Endothelial cell of umbilical vein (primary cell): Measurements from ENCODE around the gene TAS1R3. TPM values are rescaled to one million over a fixed set of nuclear protein-coding genes. Genes with fewer than 3 reads are reported as not detected.

Source experiments
- BruUV-seq: library from RNA; stranded (reverse); fragments of 400-500 nt; replicated peaks from 2 replicates; lab custom pipeline; 2021; lab: Mats Ljungman, UMichigan
- CTCF ChIA-PET: fragments of 300-600, 350-600 bp; sonication (Branson Sonifier 250); formaldehyde crosslinking; loops from one replicate; lab custom pipeline; 2021; ENCODE audit warnings: antibody characterized with exemption, inconsistent platforms; lab: Charles Lee
- POLR2A ChIA-PET: fragments of 300-600, 350-600 bp; sonication (Branson Sonifier 250); formaldehyde crosslinking; loops from one replicate; lab custom pipeline; 2021; ENCODE audit warnings: antibody characterized with exemption, inconsistent platforms; lab: Charles Lee
- DNase-seq: peaks from one replicate; pipeline ENCODE4 v3.0.0-alpha.2; 2011; ENCODE audit warnings: low read depth, low spot score
- FAIRE-seq: peaks from 2 replicates; lab custom pipeline; 2011; peaks lifted over from hg19 to GRCh38; lab: Jason Lieb, UNC
- H2AFZ ChIP-seq: 2 replicates; pipeline ENCODE4 v1.6.0; 2012; ENCODE audit warnings: low read depth, low read length, control low read depth, inconsistent platforms
- H3K27ac ChIP-seq: 2 replicates; pipeline ENCODE4 v1.5.1; 2011; ENCODE audit warnings: low read depth, mild to moderate bottlenecking, control low read depth, low read length, moderate library complexity; ENCODE audit not compliant: insufficient read depth
- H3K27me3 ChIP-seq, 2 experiments: 2 replicates each; pipeline versions ENCODE4 v1.6.0 to v1.6.1; 2011; ENCODE audit warnings: low read length in 2 of 2, mixed read lengths in 1 of 2; ENCODE audit not compliant: control insufficient read depth in 2 of 2, insufficient read depth in 2 of 2
- H3K36me3 ChIP-seq, 2 experiments: 2 replicates in 1 of 2; 3 replicates in 1 of 2; pipeline ENCODE4 v1.5.1; 2011; ENCODE audit warnings: low read length in 2 of 2, mild to moderate bottlenecking in 1 of 2, moderate library complexity in 1 of 2; ENCODE audit not compliant: control insufficient read depth in 2 of 2, insufficient read depth in 2 of 2; ENCODE audit errors: extremely low read depth in 1 of 2
- H3K4me1 ChIP-seq: 3 replicates; pipeline ENCODE4 v1.5.1; 2011; ENCODE audit warnings: mild to moderate bottlenecking, low read length; ENCODE audit not compliant: control insufficient read depth, insufficient read depth; ENCODE audit errors: extremely low read depth
- H3K4me2 ChIP-seq: 2 replicates; pipeline ENCODE4 v1.6.1; 2011; ENCODE audit warnings: low read length, control low read depth, mixed read lengths; ENCODE audit not compliant: insufficient read depth
- H3K4me3 ChIP-seq, 3 experiments: fragments of 200-600 bp in 1 of 3; sonication (generic), shearing (Covaris generic) in 1 of 3; replicated peaks in 1 of 3; 2 replicates each; pipeline ENCODE4 v1.5.1; 2011 to 2016; ENCODE audit warnings: control low read depth in 3 of 3, low read length in 3 of 3, mild to moderate bottlenecking in 2 of 3, inconsistent platforms in 1 of 3, low read depth in 1 of 3, moderate library complexity in 1 of 3; ENCODE audit not compliant: insufficient read depth in 1 of 3
- H3K79me2 ChIP-seq: 2 replicates; pipeline ENCODE4 v1.6.0; 2012; ENCODE audit warnings: low read length, inconsistent platforms; ENCODE audit not compliant: control insufficient read depth, insufficient read depth
- H3K9ac ChIP-seq: replicated peaks from 2 replicates; pipeline ENCODE3; 2011; ENCODE audit warnings: low read length, control low read depth; ENCODE audit not compliant: insufficient read depth; ENCODE audit errors: extremely low read depth
- H3K9me1 ChIP-seq: replicated peaks from 3 replicates; pipeline ENCODE4 v1.6.0; 2011; ENCODE audit warnings: mild to moderate bottlenecking, low read length; ENCODE audit not compliant: control insufficient read depth, insufficient read depth; ENCODE audit errors: extremely low read depth
- H3K9me3 ChIP-seq: replicated peaks from 2 replicates; pipeline ENCODE4 v1.5.1; 2012; ENCODE audit warnings: low read length, inconsistent platforms; ENCODE audit not compliant: control insufficient read depth, insufficient read depth
- H4K20me1 ChIP-seq: replicated peaks from 2 replicates; pipeline ENCODE3; 2011; ENCODE audit warnings: mild to moderate bottlenecking, low read length; ENCODE audit not compliant: control insufficient read depth, insufficient read depth; ENCODE audit errors: extremely low read depth
- EZH2 ChIP-seq: IDR thresholded peaks from 2 replicates; pipeline ENCODE4 v1.6.1; 2012; ENCODE audit warnings: borderline replicate concordance, low read depth, mild to moderate bottlenecking, moderate library complexity, low read length, inconsistent platforms; ENCODE audit not compliant: severe bottlenecking
- FOS ChIP-seq: IDR thresholded peaks from 2 replicates; pipeline ENCODE4 v1.6.1; 2011; ENCODE audit warnings: mild to moderate bottlenecking, low read length, moderate library complexity, borderline replicate concordance; ENCODE audit not compliant: insufficient read depth
- GATA2 ChIP-seq: IDR thresholded peaks from 2 replicates; pipeline ENCODE4 v1.7.0; 2011; ENCODE audit warnings: low read depth, mild to moderate bottlenecking, moderate library complexity, mixed read lengths, low read length; ENCODE audit not compliant: insufficient read length, insufficient read depth
- JUN ChIP-seq: IDR thresholded peaks from 2 replicates; pipeline ENCODE4 v1.6.1; 2011; ENCODE audit warnings: borderline replicate concordance, low read depth; ENCODE audit not compliant: insufficient read length, insufficient read depth
- MYC ChIP-seq: IDR thresholded peaks from one replicate; pipeline ENCODE4 v1.6.1; 2011; ENCODE audit warnings: mild to moderate bottlenecking, low read depth, low read length
- POLR2A ChIP-seq: IDR thresholded peaks from 2 replicates; pipeline ENCODE4 v1.6.1; 2012; ENCODE audit warnings: low read depth, mild to moderate bottlenecking, control low read depth, low read length
- POLR2AphosphoS5 ChIP-seq: IDR thresholded peaks from 2 replicates; pipeline ENCODE4 v1.6.1; 2012; ENCODE audit warnings: low read depth, mild to moderate bottlenecking, control low read depth, low read length, moderate library complexity; ENCODE audit not compliant: insufficient read depth
- dilution Hi-C: fragments of 300-500 bp; cut with MboI; formaldehyde crosslinking; loops from one replicate; pipeline ENCODE4 v1.15.0; 2019; ENCODE audit warnings: low sequenced_read_pairs; ENCODE audit not compliant: extremely low pct_ligation_motif_present
- intact Hi-C: fragments of 100-400 bp; cut with micrococcal nuclease; formaldehyde crosslinking; loops from one replicate; pipeline ENCODE4 v1.10.0; 2022
- polyA plus RNA-seq, 4 experiments: library from polyadenylated mRNA; depleted of rRNA in 3 of 4; stranded (reverse) in 3 of 4; unstranded in 1 of 4; fragments of >200 nt; gene quantifications; 2 replicates each; pipeline versions ENCODE4 v1.2.1 to v1.2.3, GENCODE V29; 2011 to 2012; ENCODE audit warnings: missing spikeins in 1 of 4
- total RNA-seq: library from RNA; stranded (reverse); gene quantifications from 2 replicates; pipeline ENCODE4 v1.2.3, GENCODE V29; 2021
- TF ChIP-seq, protein P1 (sequence below): IDR thresholded peaks from 2 replicates; pipeline ENCODE4 v1.6.1; 2011; ENCODE audit not compliant: insufficient read depth, insufficient read length
- TF ChIP-seq, protein P2 (sequence below), 2 donors: IDR thresholded peaks; 1 replicate in 1 of 2; 2 replicates in 1 of 2; pipeline ENCODE4 v1.5.1; 2011; ENCODE audit warnings: low read length in 2 of 2, mild to moderate bottlenecking in 2 of 2, moderate library complexity in 2 of 2, control low read depth in 1 of 2, inconsistent platforms in 1 of 2, low read depth in 1 of 2; ENCODE audit not compliant: insufficient read depth in 1 of 2; ENCODE audit errors: extremely low read depth in 1 of 2

Gene TAS1R3
- total and polyA plus RNA-seq, 2 donors (not counting 3 experiments of a cell fraction or from before 2014, with no cell fraction given) = 0.26 to 0.38 TPM

DNA sequence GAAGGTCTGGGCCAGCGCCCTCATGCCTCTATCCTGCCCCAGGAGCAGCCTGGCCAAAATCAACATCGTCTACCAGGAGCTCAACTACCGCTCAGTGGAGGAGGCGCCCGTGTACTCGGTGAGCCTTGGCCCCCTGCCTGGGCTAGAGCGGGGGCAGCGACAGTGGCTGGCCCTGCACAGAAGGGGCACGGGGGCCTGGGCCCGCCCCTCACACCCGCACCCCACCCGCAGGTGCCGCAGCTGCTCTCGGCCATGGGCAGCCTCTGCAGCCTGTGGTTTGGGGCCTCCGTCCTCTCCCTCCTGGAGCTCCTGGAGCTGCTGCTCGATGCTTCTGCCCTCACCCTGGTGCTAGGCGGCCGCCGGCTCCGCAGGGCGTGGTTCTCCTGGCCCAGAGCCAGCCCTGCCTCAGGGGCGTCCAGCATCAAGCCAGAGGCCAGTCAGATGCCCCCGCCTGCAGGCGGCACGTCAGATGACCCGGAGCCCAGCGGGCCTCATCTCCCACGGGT lies 40.0 kb upstream of the TAS1R3 start:
- Histone ChIP-seq H3K4me1 (no peaks in the 10 kb centered on the region), H3K36me3 (no peaks in the 10 kb centered on the region), H2AFZ (no peak overlapping the region), H4K20me1 (no peaks in the 10 kb centered on the region), H3K9me1 (no peaks in the 10 kb centered on the region), H3K27ac (no peak overlapping the region), H3K9ac (no peak overlapping the region), H3K9me3 (no peaks in the 10 kb centered on the region), H3K27me3 (no peaks in the 10 kb centered on the region), H3K79me2 (no peaks in the 10 kb centered on the region), H3K4me2 (no peak overlapping the region), H3K4me3 (no peak overlapping the region)
- intact Hi-C loops (no loop called here), dilution Hi-C loops (no loop called here)
- FAIRE-seq (no peak), DNase-seq (no peak)
- BruUV-seq = no TSS peak
- TF ChIP-seq GATA2 (no peak), POLR2A (no peak), FOS (no peak), POLR2AphosphoS5 (no peak), MYC (no peak), EZH2 (no peak), JUN (no peak)
- TF ChIP-seq, protein P1, sequence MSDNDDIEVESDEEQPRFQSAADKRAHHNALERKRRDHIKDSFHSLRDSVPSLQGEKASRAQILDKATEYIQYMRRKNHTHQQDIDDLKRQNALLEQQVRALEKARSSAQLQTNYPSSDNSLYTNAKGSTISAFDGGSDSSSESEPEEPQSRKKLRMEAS = no peak
- TF ChIP-seq, protein P2, sequence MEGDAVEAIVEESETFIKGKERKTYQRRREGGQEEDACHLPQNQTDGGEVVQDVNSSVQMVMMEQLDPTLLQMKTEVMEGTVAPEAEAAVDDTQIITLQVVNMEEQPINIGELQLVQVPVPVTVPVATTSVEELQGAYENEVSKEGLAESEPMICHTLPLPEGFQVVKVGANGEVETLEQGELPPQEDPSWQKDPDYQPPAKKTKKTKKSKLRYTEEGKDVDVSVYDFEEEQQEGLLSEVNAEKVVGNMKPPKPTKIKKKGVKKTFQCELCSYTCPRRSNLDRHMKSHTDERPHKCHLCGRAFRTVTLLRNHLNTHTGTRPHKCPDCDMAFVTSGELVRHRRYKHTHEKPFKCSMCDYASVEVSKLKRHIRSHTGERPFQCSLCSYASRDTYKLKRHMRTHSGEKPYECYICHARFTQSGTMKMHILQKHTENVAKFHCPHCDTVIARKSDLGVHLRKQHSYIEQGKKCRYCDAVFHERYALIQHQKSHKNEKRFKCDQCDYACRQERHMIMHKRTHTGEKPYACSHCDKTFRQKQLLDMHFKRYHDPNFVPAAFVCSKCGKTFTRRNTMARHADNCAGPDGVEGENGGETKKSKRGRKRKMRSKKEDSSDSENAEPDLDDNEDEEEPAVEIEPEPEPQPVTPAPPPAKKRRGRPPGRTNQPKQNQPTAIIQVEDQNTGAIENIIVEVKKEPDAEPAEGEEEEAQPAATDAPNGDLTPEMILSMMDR (IDR thresholded peaks at IDR 0.05; ENCODE audit: extremely low read depth in 1 of 2, insufficient read depth in 1 of 2, low read depth in 1 of 2, low read length in 2 of 2) = no peak
- CTCF ChIA-PET = interaction anchor here (0.6 to 5.5 kb wide), 30 partner anchors 12 to 315 kb away, joined by 3 to 286 read pairs (median 5); partner anchors contain the start of genes B3GALT6, PERM1, SDF4 and UBE2J2
- POLR2A ChIA-PET = interaction anchor here (1.0 kb wide), 1 partner anchor 169 kb away, joined by 4 read pairs; no protein-coding TSS in a partner anchor
